GM21515 (cell line): ENCODE results near the gene ATXN3.

Experiments used
- ATAC-seq: cut with Tn5 transposase; IDR thresholded peaks from one replicate; pipeline ENCODE4 v1.9.1; 2021; ENCODE audit not compliant: unreplicated experiment

Gene ATXN3

GRCh38 chr14:92106143-92106926 is at the start of gene ATXN3:
Gene ATXN3, minus strand, starts transcription at chr14:92106582. Its CDS starts 30 bp downstream, at chr14:92106552.
- ATAC-seq = peak; percentile 87

DNA sequence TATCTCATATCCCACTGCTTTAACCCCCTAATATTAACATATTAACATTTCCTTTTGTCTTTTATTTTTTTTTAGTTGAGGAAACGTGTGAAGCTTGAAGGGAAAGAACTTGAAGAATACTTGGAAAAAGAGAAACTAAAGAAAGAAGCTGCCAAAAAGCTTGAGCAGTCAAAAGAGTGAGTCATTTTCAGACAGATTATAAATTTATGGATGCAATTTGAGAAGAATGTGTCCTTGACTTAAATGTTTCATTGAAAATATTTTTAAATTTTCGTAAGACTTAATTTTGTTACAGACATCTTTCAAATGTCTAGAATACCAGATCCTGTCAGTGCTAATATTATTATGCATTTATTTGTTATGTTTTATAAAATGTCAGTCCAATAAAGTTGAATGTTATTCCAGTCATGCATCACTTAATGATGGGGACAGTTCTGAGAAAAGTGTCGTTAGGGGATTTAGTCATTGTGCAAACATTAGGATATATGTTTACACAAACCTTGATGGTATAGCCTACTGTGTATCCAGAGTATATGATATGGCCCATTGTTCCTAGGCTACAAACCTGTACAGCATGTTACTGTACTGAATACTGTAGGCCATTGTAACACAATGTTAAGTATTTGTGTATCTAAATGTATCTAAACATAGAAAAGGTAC is 48.0 kb upstream of the ATXN3 start:
- no peak for ATAC-seq

- no peak for ATAC-seq
Observed at GRCh38 chr14:92153581-92153980, 47.2 kb upstream of the ATXN3 start.

DNA sequence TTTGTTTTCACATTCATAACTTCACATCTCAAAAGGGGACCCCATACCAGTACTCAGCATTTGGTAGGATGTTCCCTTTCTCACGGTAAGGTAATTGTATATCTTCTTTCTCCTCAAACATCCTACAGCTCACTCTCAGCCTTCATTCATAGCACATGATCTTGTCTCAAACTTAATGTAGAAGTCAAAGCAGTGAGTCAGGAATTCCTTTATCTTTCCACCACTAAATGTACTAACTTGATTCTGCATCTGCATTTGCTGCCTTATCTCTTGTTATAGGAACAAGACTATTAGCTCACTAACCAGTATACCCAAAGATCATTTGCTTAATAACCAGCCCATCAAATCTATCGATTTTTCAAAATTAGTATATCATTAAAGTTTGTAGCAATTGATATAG is 38.3 kb upstream of the ATXN3 start:
- no peak for ATAC-seq

DNA sequence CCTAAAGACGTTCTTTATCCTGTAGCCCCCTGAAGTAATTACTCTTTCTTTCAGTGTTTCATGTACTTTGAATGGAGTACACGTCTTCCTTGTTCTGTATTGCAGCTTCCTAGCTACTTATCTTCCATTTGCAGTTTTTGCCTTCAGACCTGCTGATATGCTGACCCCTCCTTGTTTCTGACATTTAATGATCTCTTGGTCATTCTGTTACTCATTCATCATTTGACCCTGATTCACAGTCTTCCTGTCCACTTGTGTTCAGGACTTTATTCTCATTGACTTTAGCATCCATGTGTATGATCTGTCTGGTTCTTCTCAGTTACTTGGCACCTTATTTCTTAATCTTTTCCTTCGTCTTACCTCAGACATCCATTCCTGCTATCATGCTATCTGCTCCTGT is 37.6 kb upstream of the ATXN3 start:
- ATAC-seq = no peak

GRCh38 chr14:92143309-92143708 is 36.9 kb upstream of the ATXN3 start:
- ATAC-seq = no peak

- no peak for ATAC-seq
Observed at GRCh38 chr14:92135269-92135668, 28.9 kb upstream of the ATXN3 start.

DNA sequence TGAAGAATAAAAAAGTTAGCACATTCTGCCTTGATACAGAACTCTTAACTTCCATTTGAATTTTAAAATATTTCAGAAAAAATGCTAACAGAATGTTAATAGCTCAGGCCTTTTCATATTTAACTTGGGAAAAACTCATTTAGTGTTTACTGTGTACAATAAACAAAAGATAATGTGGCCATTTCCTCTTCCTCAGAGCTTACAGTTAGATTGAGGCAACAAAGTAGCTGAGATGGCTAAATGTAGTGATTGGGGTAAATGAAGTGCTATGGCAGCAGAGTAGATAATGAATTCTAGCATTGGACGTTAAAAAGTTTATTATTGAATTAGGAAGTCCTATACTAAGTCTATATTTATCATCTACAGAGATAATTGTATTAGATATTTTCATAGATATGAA is 28.1 kb upstream of the ATXN3 start:
- no peak for ATAC-seq

DNA sequence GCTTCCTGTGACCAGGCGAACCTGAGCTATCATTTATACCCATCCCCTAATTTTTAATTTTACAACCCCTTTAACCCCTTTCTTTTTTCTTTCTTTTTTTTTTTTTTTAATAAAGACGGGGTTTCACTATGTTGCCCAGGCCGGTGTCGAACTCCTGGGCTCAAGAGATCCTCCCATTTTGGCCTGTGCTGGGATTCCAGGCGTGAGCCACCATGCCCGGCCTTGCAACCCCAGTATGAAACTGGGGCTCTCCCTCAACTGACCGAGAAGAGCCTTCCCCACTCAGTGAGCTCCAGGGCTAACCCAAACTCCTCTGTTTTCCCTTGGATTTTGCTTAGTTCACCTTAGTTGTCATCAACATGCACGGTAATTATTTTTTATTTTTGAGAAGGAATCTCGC is 16.4 kb upstream of the ATXN3 start:
- no peak for ATAC-seq

DNA sequence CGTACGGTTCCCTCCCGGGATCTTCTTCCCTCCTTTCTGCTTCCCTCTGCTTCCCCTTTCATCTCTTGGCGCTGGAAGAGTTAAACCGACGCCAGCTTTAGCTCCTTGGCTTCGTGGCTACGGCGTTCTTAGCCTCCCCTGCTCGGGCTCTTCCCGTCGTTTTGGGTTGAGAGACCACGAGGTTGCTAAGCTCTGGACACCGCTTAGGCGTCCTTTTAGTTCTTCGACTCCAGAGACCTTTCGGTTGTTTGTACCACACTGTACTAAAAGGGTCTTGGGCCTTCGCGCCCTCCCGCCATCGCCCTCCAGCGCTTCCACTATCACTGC is 15.9 kb upstream of the ATXN3 start:
- ATAC-seq = peak; percentile 10

DNA sequence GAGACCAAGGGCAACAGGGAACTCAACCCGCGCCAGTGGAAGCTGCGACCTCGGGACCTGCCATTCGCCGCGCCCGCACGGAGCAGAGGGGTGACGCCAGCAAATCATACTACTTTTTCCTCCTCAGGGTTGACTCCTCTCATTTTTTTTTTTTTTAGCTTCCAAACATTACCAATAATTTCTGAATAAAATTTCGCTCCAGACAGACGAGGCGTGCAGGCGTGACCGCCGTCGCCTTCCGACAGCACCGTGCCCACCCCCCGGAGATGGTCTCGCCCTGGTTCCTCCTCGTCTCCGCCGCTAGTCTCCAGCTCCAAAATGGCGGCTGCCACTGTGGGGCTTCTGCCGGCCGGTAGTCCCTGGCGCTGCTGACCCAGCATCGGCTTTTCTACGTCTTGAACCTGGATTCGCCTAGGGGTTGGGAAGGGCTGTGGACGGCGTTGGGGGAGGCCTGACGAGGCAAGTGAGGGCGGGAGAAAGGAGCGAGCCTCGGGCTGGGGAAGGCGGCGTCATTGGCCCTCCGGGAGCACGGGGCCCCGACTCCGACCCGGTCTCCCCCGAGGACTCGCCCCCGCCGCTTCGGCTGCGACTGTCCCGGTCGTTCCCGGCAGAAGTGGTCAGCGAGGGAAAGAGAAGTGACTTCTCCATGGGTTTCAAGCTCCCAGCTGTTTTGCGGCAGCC is 15.4 kb upstream of the ATXN3 start, which contains the start of the genes CPSF2 and NDUFB1:
Gene CPSF2, plus strand, starts transcription at position 300 of the 681 bp plus-strand sequence. CDS start 9,016 bp downstream, outside the sequence.
Gene NDUFB1, minus strand, starts transcription at position 37 of the 681 bp plus-strand sequence. CDS start 4,069 bp downstream, outside the sequence.
- ATAC-seq = peak; percentile 85

- ATAC-seq = peak; percentile 25
Observed at GRCh38 chr14:92121207-92121669, 14.9 kb upstream of the ATXN3 start.

- ATAC-seq = no peak
Observed at GRCh38 chr14:92109490-92109889, 3.1 kb upstream of the ATXN3 start.

GRCh38 chr14:92108345-92109254 is 2.2 kb upstream of the ATXN3 start:
- ATAC-seq = no peak

- ATAC-seq = peak; percentile 21
Observed at GRCh38 chr14:92105893-92106142, 564 bp downstream of the ATXN3 start.

- no peak for ATAC-seq
Observed at GRCh38 chr14:92105073-92105892, 1.1 kb downstream of the ATXN3 start.

DNA sequence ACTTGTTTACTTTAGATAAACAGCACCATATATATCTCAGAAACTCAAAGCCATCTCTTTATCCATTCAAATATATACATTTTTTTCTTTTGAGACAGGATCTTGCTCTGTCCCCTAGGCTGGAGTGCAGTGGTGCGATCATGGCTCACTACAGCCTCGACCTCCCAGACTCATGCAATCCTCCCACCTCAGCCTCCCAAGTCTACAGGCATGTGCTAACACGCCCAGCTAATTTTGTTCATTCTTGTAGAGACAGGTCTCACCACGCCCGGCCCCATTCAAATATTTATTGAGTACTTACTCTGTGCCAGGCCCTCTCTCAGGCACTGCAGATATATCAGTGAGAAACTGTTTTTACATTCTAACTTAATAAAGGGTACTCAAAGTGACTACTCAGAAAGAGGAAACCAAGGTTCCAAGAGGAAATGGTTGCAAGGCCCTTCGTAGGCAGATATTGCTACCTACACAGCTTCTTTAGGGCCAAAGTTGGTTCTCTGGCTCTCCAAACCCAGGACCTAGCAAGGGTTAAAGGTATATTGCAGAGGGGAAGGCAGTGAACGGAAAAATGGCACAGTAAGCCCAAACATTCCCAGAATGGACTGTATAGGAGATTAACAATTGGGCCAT is 2.9 kb downstream of the ATXN3 start:
- no peak for ATAC-seq

- no peak for ATAC-seq
Observed at GRCh38 chr14:92099802-92100201, 6.6 kb downstream of the ATXN3 start.

- ATAC-seq = no peak
Observed at GRCh38 chr14:92093320-92093719, 13.1 kb downstream of the ATXN3 start.

- ATAC-seq = no peak
Observed at GRCh38 chr14:92088494-92088893, 17.9 kb downstream of the ATXN3 start.
